ENCODE results near the gene BPIFB4.
"Not testable (repeated sequence)": the region's sequence is repeated elsewhere in the genome, so short reads cannot be mapped to it uniquely, and the experiment has no call there.

Gene BPIFB4

GRCh38 chr20:33120934-33121333 lies 41.5 kb downstream of the BPIFB4 start:
- no peak for DNase-seq (ENCODE audit: low spot score)

DNA sequence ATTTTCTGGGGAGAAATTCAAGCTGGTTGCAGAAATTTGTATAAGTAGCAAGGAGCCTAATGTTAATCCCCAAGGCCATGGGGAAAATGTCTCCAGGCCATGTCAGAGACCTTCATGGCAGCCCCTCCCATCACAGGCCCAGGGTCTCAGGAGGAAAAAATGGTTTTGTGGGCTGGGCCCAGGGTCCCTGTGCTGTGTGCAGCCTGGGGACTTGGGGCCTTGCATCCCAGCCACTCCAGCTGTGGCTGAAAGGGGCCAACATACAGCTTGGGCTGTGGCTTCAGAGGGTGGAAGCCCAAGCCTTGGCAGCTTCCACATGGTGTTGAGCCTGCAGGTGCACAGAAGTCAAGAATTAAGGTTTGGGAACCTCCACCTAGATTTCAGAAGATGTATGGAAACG lies 42.9 kb downstream of the BPIFB4 start:
- DNase-seq (ENCODE audit: low spot score), result not testable (repeated sequence)

GRCh38 chr20:33124261-33124660 lies 44.8 kb downstream of the BPIFB4 start:
- no peak for DNase-seq (ENCODE audit: low spot score)

DNA sequence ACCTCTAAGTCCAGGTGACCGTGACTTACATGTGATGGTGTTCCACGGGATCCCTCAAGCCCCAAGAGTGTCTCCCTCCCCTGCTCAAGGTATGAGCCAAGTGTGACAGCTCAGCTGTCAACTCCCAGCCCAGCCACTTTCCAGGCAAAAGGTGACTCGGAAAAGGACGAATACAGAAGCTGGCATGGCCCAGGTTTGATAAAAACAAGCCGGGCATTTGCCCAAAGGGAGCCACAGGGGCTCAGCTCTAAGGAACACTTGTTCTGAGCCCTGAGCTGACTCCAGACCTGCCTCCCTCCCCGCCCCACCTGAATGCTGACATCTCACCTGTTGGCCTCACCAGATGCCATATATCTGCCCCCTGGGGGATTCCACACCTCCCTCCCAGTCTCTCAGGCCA lies 45.6 kb downstream of the BPIFB4 start:
- no peak for DNase-seq (ENCODE audit: low spot score)

DNA sequence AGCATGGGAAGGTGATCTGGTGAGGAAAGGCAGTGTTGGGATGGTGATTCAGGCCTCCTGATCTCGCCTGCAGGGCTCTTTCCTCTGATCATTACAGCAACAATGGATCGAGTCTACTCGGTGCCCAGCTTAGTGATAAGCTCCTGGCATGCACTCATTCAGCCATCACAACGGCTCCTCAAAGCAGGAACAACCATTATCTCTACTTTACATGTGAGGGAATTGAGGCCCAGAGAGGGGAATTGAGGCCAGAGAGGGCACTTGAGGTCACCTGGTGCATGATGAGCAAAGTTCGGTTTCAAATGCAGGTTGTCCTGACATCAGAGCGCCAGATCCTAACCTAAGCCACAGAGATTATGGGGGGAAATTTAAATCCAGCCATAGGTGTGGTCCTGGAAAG lies 46.5 kb downstream of the BPIFB4 start:
- DNase-seq (ENCODE audit: low spot score), result no peak

DNA sequence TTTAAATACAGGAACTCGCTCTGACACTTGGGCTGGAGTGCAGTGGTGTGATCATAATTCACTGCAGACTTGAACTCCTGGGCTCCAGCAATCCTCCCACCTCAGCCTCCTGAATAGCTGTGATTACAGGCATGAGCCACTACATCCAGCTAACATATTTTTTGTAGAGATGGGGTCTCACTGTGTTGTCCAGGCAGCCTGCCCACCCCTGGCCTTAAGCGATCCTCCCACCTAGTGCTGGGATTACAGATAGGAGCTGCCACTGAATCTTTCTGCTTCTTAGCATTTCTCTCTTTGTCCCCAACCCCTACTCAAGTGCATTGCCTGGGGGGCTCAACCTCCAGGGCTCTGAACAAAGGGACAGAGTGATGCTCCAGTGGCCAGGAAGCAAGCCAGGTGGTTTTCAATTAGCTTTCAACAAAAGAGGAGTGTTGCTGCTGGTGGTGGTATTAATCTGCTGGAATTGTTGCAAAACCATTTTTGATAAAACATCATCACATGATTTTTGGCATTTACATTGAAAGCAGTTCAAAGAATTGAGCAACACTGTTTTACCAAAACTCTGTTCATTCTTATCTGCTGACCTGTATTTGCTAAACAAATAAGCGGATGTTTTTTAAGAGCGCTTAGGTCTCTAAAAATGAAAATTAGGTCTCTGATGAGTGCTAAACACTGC lies 48.1 kb downstream of the BPIFB4 start:
- DNase-seq (ENCODE audit: low spot score), result no peak

DNA sequence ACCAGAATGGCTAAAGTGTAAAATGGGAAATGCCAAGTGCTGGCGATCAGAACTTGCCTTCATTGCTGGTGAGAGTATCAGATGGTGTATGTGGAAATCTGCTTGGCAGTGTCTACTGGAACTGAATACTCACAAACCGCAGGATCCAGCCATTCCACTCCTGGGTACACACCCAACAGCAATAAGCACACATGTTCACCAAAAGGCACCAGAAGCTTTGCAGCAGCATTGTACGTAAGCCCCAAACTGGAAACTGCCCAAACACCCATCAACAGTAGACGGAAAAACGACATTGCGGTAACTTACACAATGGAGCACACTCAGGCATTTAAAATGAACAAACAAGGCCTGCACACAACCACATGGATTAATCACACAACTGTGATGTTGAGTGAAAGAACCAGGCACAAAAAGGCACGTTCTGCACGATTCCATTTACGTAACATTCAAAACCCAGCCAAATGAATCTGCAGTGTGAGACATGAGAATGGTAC lies 51.2 kb downstream of the BPIFB4 start:
- DNase-seq (ENCODE audit: low spot score), result no peak

DNA sequence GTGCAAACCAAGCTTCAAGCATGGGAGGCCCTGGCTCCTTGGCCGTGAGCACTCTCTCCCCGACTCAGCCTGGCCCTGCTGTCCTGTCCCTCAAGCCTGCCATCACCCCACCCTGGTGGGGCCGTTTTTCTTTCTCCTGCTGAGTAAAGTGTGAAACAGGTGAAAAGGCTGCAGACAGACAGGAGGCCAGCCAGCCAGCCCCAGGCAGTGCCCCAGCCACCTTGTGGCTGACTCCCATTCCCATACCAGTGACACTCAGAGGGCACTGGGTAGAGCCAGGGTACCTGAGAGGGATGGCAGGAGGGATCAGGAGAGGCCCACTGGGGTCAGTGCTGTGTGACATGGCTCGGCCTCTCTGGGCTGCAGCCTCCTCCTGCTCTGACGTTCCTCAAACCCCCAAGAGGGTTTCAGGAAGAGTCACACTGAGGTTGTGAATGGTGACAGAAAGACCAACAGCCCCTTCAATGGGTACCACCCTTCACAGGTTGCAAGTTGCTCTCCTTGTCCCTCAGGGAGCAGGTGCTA lies 52.6 kb downstream of the BPIFB4 start:
- DNase-seq (ENCODE audit: low spot score), result no peak

GRCh38 chr20:33132513-33133372 lies 53.3 kb downstream of the BPIFB4 start:
- DNase-seq (ENCODE audit: low spot score), result no peak

GRCh38 chr20:33133373-33133941 lies 54.0 kb downstream of the BPIFB4 start:
- no peak for DNase-seq (ENCODE audit: low spot score)

DNA sequence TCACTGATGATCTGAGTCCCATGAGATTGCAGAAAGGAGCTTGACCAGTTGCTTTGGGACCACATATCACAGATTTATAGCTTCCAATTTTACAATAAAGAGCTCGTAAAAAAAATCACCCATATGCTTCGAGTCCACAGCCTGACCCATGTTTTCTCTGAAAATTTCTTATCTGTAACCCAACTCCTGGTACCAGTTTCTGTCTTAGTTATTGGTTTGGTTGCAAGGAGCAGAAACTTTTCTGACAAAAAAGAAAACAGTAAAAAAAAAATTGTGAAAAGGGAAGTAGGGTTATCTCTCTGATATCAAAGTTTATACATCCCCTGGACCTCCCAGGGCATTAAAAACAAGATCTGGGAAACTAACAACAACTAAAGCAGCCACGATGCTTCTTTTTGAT lies 57.8 kb downstream of the BPIFB4 start:
- DNase-seq (ENCODE audit: low spot score), result no peak

DNA sequence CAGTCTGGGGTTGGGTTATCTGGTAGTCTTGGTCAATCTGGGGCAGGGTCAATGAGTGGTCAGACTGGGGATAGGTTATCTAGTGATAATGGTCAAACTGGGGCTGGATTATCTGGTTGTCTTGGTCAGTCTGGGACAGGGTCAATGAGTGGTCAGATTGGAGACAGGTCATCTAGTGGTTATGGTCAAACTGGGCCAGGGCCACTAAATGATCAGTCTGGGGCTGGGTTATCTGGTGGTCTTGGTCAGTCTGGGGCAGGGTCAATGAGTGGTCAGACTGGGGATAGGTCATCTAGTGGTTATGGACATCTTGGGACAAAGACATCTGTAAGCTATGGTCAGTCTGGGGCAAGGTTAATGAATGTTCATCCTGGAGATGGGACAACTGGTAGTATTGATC lies 60.0 kb downstream of the BPIFB4 start:
- no peak for DNase-seq (ENCODE audit: low spot score)

DNA sequence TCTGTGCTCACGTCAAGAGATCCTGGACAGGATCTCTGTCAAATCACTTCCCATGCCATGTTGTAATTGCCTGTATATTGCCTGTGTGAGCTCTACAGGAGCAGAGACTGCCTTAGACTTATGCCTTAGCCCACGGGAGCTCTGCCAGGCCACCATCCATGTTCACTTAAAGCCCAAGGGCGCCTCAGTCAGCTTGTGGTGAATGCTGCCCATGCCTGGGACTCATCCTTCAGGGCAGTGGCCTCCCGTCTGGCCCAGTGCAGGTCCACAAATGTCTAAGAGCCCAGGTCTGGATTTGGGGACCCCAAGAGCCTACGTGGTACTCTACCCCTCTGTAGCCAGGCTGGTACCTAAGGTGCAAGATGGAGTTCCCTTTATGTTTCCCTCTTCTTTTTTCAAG lies 66.1 kb downstream of the BPIFB4 start:
- DNase-seq (ENCODE audit: low spot score), result no peak

- no peak for DNase-seq (ENCODE audit: low spot score)
Measured at GRCh38 chr20:33147299-33147698, 67.9 kb downstream of the BPIFB4 start.

- no peak for DNase-seq (ENCODE audit: low spot score)
Measured at GRCh38 chr20:33148040-33148439, 68.6 kb downstream of the BPIFB4 start.

DNA sequence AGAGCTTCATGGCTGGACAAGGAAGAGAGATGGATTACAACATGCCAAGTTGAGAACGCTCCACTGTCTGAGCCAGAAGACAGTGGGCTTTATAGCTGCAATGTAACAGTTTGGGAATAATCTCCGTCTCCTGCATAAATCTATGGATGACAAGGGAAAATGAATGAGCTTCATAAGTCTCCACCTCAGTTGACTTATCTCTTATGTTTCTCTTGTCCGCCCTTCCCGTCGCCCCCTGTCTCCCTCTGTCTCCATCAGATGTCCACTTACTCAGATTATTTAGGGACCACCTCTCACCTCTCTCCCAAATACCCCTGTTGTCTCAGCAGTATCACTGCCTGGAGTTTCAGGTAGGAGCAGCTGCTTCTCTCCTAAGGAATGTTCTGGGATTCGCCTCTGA lies 74.8 kb downstream of the BPIFB4 start:
- no peak for DNase-seq (ENCODE audit: low spot score)

GRCh38 chr20:33158637-33159385 lies 79.4 kb downstream of the BPIFB4 start:
- DNase-seq (ENCODE audit: low spot score), result no peak

DNA sequence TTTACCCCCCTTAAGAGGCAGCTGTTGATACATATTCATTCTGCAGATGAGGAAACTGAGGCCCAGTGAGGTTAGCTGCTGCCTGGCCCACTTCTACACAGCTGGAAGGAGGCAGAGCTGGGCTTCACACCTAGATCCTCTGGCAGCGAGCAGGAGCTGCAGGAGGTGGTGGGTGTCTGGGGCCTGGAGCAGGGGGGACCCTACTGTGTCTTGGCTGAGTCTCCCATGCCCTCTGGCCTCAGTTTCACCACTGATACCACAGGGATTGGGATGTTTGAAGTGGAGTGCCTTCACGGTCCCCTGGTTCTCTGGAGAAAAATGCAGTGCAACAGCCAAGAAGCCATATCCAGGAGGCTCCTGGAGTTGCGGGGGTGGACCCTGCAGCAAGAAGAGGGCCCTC lies 80.3 kb downstream of the BPIFB4 start:
- DNase-seq (ENCODE audit: low spot score), result no peak

GRCh38 chr20:33160681-33161080 lies 81.2 kb downstream of the BPIFB4 start:
- no peak for DNase-seq (ENCODE audit: low spot score)
